SK-N-SH treated with all-trans-retinoic acid at 6 μM for 48 hours (cell line): ENCODE measurements around the gene NEURL1.

Experiments used
- ATAC-seq: fragments of 200-7000 bp; cut with Tn5 transposase; 3 replicates; pipeline ENCODE4 v1.9.1; 2020; ENCODE audit warnings: mild to moderate bottlenecking, moderate library complexity
- ARNTL ChIP-seq: fragments of 450-650 bp; formaldehyde crosslinking; IDR thresholded peaks from 2 replicates; pipeline ENCODE4 v1.5.0; 2020; ENCODE audit warnings: low read depth, mild to moderate bottlenecking, moderate library complexity, borderline replicate concordance
- BACH2 ChIP-seq: fragments of 250-450 bp; sonication (Bioruptor Pico); IDR thresholded peaks from 2 replicates; pipeline ENCODE4 v1.9.0; 2021; ENCODE audit warnings: mild to moderate bottlenecking, borderline replicate concordance
- CSDC2 ChIP-seq: fragments of 250-450 bp; sonication (Bioruptor Pico); IDR thresholded peaks from 2 replicates; pipeline ENCODE4 v1.5.0; 2020; ENCODE audit warnings: mild to moderate bottlenecking, moderate library complexity
- CSRNP3 ChIP-seq: fragments of 250-450 bp; sonication (Bioruptor Pico); IDR thresholded peaks from 2 replicates; pipeline ENCODE4 v1.5.1; 2021; ENCODE audit warnings: mild to moderate bottlenecking, moderate library complexity
- ESRRG ChIP-seq: fragments of 250-450 bp; sonication (Bioruptor Pico); IDR thresholded peaks from 2 replicates; pipeline ENCODE4 v1.6.1; 2021; ENCODE audit warnings: mild to moderate bottlenecking
- GLIS3 ChIP-seq: fragments of 250-450 bp; sonication (Bioruptor Pico); IDR thresholded peaks from 2 replicates; pipeline ENCODE4 v1.5.0; 2020; ENCODE audit warnings: mild to moderate bottlenecking, moderate library complexity
- ISL1 ChIP-seq: fragments of 250-450 bp; sonication (Bioruptor Pico); IDR thresholded peaks from 2 replicates; pipeline ENCODE4 v2.1.2; 2022; ENCODE audit warnings: mild to moderate bottlenecking, moderate library complexity
- OSR1 ChIP-seq: fragments of 250-450 bp; sonication (Bioruptor Pico); IDR thresholded peaks from 2 replicates; pipeline ENCODE4 v1.8.0; 2022; ENCODE audit warnings: moderate library complexity, mild to moderate bottlenecking, inconsistent platforms
- POU6F1 ChIP-seq: fragments of 250-450 bp; sonication (Bioruptor Pico); IDR thresholded peaks from 2 replicates; pipeline ENCODE4 v1.8.0; 2021; ENCODE audit warnings: low read depth, mild to moderate bottlenecking, moderate library complexity, borderline replicate concordance
- PPARA ChIP-seq: fragments of 250-450 bp; sonication (Bioruptor Pico); IDR thresholded peaks from 2 replicates; pipeline ENCODE4 v1.5.0; 2020; ENCODE audit warnings: mild to moderate bottlenecking, borderline replicate concordance
- SNAI2 ChIP-seq: fragments of 250-450 bp; sonication (Bioruptor Pico); IDR thresholded peaks from 2 replicates; pipeline ENCODE4 v1.5.0; 2020; ENCODE audit warnings: mild to moderate bottlenecking, moderate library complexity
- TCF4 ChIP-seq: fragments of 250-450 bp; sonication (Bioruptor Pico); IDR thresholded peaks from 2 replicates; pipeline ENCODE4 v1.8.0; 2021; ENCODE audit warnings: mild to moderate bottlenecking, moderate library complexity, borderline replicate concordance
- TOX ChIP-seq: fragments of 250-450 bp; sonication (Bioruptor Pico); IDR thresholded peaks from 2 replicates; pipeline ENCODE4 v1.8.0; 2021; ENCODE audit warnings: mild to moderate bottlenecking, moderate library complexity, borderline replicate concordance
- ZC3H10 ChIP-seq: fragments of 250-450 bp; sonication (Bioruptor Pico); IDR thresholded peaks from 2 replicates; pipeline ENCODE4 v1.5.1; 2021; ENCODE audit warnings: mild to moderate bottlenecking, moderate library complexity
- ZFP3 ChIP-seq: fragments of 250-450 bp; sonication (Bioruptor Pico); IDR thresholded peaks from 2 replicates; pipeline ENCODE4 v1.5.0; 2020; ENCODE audit warnings: mild to moderate bottlenecking, moderate library complexity
- ZFP30 ChIP-seq: fragments of 450-650 bp; formaldehyde crosslinking; IDR thresholded peaks from 2 replicates; pipeline ENCODE4 v1.5.0; 2022; ENCODE audit warnings: mild to moderate bottlenecking, moderate library complexity
- ZNF565 ChIP-seq: fragments of 450-650 bp; formaldehyde crosslinking; conservative IDR thresholded peaks from 2 replicates; pipeline ENCODE4 v1.5.0; 2020; ENCODE audit warnings: low read depth, mild to moderate bottlenecking, moderate library complexity
- ZNF70 ChIP-seq: fragments of 450-650 bp; formaldehyde crosslinking; IDR thresholded peaks from 2 replicates; pipeline ENCODE4 v1.5.0; 2020; ENCODE audit warnings: mild to moderate bottlenecking, moderate library complexity
- TF ChIP-seq, protein P1 (sequence below): fragments of 250-450 bp; sonication (Bioruptor Pico); IDR thresholded peaks from 2 replicates; pipeline ENCODE4 v1.5.0; 2020; ENCODE audit warnings: mild to moderate bottlenecking, moderate library complexity
- TF ChIP-seq, protein P2 (sequence below): fragments of 250-450 bp; sonication (Bioruptor Pico); IDR thresholded peaks from 2 replicates; pipeline ENCODE4 v1.5.1; 2020; ENCODE audit warnings: low read depth, mild to moderate bottlenecking, moderate library complexity

NEURL1 gene

DNA sequence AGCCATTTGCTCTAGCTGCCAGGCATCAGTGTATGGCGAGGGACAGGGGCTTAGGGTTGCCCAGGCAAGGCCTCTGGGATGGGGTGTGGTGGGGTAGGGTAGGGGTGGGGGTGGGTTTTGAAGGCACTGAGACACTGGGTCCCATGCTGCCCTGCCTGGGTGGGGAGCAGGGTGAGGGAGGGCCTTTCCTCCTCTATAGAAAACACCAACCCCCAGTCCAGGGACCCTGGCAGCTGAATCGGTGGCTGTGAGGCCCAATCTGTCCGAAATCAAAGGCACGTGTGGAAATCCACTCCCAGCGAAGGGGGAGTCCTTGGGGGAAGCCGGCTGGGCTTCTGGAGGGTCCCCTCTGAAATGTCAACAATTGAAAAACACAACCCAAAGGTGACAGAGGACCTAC lies 106.4 kb downstream of the NEURL1 start:
- ATAC-seq, result no peak

GRCh38 chr10:103600325-103600724 lies 106.8 kb downstream of the NEURL1 start:
- TF ChIP-seq, protein P1, sequence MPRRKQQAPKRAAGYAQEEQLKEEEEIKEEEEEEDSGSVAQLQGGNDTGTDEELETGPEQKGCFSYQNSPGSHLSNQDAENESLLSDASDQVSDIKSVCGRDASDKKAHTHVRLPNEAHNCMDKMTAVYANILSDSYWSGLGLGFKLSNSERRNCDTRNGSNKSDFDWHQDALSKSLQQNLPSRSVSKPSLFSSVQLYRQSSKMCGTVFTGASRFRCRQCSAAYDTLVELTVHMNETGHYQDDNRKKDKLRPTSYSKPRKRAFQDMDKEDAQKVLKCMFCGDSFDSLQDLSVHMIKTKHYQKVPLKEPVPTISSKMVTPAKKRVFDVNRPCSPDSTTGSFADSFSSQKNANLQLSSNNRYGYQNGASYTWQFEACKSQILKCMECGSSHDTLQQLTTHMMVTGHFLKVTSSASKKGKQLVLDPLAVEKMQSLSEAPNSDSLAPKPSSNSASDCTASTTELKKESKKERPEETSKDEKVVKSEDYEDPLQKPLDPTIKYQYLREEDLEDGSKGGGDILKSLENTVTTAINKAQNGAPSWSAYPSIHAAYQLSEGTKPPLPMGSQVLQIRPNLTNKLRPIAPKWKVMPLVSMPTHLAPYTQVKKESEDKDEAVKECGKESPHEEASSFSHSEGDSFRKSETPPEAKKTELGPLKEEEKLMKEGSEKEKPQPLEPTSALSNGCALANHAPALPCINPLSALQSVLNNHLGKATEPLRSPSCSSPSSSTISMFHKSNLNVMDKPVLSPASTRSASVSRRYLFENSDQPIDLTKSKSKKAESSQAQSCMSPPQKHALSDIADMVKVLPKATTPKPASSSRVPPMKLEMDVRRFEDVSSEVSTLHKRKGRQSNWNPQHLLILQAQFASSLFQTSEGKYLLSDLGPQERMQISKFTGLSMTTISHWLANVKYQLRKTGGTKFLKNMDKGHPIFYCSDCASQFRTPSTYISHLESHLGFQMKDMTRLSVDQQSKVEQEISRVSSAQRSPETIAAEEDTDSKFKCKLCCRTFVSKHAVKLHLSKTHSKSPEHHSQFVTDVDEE (CRISPR knock-in tag), result no peak
- no peak for TF ChIP-seq ISL1 (CRISPR knock-in tag)
- no peak for TF ChIP-seq PPARA (CRISPR knock-in tag)
- no peak for TF ChIP-seq SNAI2 (CRISPR knock-in tag)
- no peak for TF ChIP-seq CSRNP3 (CRISPR knock-in tag)
- TF ChIP-seq GLIS3 (CRISPR knock-in tag), result no peak
- no peak for TF ChIP-seq ZNF565
- no peak for TF ChIP-seq CSDC2
- TF ChIP-seq ZFP3, result no peak
- TF ChIP-seq ZC3H10 (CRISPR knock-in tag), result no peak
- no peak for TF ChIP-seq TCF4 (CRISPR knock-in tag)
- no peak for TF ChIP-seq ARNTL (CRISPR knock-in tag)
- TF ChIP-seq ZFP30 (CRISPR knock-in tag), result no peak
- TF ChIP-seq ESRRG (CRISPR knock-in tag), result no peak
- no peak for TF ChIP-seq POU6F1 (CRISPR knock-in tag)
- no peak for ATAC-seq

More for the DNA sequence above, 106.4 kb downstream of the NEURL1 start:
- TF ChIP-seq OSR1 (CRISPR knock-in tag) (no peak), BACH2 (CRISPR knock-in tag) (no peak), CSRNP3 (CRISPR knock-in tag) (no peak), ESRRG (CRISPR knock-in tag) (no peak), ZFP3 (no peak), TCF4 (CRISPR knock-in tag) (no peak), POU6F1 (CRISPR knock-in tag) (no peak), SNAI2 (CRISPR knock-in tag) (no peak), ZNF70 (no peak), TOX (CRISPR knock-in tag) (no peak), ZNF565 (no peak), ZFP30 (CRISPR knock-in tag) (no peak)
- TF ChIP-seq, protein P1 (CRISPR knock-in tag), result no peak
- TF ChIP-seq, protein P2, sequence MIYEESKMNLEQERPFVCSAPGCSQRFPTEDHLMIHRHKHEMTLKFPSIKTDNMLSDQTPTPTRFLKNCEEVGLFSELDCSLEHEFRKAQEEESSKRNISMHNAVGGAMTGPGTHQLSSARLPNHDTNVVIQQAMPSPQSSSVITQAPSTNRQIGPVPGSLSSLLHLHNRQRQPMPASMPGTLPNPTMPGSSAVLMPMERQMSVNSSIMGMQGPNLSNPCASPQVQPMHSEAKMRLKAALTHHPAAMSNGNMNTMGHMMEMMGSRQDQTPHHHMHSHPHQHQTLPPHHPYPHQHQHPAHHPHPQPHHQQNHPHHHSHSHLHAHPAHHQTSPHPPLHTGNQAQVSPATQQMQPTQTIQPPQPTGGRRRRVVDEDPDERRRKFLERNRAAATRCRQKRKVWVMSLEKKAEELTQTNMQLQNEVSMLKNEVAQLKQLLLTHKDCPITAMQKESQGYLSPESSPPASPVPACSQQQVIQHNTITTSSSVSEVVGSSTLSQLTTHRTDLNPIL (CRISPR knock-in tag), result no peak
